GM18505 (cell line): Measurements from ENCODE around the gene POC5.
"Not testable (repeated sequence)": the region's sequence is repeated elsewhere in the genome, so short reads cannot be mapped to it uniquely, and the experiment has no call there.

Experiments used
- ATAC-seq: cut with Tn5 transposase; IDR thresholded peaks from one replicate; pipeline ENCODE4 v1.9.1; 2021; ENCODE audit not compliant: unreplicated experiment
- POLR2A ChIP-seq: IDR thresholded peaks from 4 replicates; pipeline ENCODE4 v1.6.1; 2011; ENCODE audit warnings: borderline replicate concordance; ENCODE audit not compliant: insufficient read depth, insufficient read length; ENCODE audit errors: extremely low read depth

The POC5 gene

DNA sequence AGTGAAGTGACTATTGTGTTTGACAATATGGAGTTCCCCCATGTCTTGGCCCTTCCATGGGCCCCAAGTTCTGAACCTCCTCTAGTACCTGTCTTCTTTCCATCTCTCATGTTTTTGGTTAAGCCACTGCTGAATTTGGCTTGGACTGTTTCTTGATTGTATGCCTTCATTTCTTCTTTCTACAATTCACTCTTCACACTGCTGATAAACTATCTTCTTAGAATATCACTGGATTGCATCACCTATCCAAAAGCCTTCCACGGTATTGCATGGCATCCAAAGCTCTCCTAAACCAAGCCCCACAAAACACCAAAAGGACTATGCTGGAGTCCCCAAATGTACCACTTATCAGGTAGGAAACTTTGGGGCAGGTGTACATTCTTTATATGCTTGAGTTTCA lies 4.3 kb upstream of the POC5 start:
- no peak for TF ChIP-seq POLR2A
- no peak for ATAC-seq

DNA sequence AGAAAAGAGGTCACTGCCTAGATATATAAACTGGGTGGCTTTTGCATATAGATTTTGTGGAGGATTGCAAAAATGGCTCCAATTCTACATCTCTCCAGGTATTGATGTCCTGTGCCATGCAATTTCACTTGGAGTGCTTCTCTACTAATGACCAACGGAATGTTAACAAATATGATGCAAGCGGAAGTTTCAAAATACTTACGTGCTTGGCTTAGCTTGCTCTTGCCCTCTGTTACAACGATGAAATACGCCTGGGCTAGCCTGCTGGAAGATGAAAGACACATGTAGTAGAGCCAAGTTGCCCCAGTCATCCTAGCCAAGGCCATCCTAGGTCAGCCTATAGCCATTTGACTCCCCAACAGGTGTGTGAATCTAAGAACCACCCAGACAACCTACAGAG lies 3.6 kb upstream of the POC5 start:
- no peak for ATAC-seq
- no peak for TF ChIP-seq POLR2A

DNA sequence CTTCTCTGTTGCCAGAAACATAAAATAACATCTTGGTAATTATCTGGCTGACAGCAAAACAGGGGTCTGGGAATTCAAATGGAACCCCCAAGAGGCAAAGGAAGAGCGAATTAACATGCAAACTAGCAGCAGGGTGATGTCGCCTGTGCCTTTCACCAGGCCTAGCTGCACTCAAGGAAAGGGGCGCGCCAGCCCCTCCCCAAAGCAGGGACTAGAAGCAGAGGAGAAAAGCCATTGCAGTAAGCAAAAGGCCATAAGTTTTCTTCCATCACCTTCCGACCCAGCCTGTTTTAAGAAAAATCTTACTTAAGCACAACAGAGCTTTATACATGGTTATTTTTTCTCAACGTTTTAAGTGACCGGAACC lies 539 bp downstream of the POC5 start:
- peak; percentile 11 for ATAC-seq
- no peak for TF ChIP-seq POLR2A

DNA sequence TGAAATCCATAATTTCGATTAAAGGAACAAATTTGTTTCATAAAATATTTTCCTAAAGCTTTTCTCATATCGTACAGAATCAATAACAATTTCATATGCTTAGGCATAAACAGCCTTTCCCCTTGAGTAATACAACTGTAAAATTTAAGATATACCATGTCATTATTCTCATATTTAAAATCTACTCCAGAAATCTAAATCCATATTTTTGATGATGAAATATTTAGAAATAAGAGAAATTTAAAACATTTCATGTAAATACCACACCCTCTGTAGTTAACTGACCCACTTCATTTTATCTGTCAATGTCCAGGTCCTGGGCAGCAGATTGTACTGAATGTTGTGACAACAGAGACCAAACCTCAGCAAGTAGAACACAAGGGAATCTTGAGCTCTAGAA lies 5.1 kb downstream of the POC5 start:
- ATAC-seq: no peak
- TF ChIP-seq POLR2A: no peak

DNA sequence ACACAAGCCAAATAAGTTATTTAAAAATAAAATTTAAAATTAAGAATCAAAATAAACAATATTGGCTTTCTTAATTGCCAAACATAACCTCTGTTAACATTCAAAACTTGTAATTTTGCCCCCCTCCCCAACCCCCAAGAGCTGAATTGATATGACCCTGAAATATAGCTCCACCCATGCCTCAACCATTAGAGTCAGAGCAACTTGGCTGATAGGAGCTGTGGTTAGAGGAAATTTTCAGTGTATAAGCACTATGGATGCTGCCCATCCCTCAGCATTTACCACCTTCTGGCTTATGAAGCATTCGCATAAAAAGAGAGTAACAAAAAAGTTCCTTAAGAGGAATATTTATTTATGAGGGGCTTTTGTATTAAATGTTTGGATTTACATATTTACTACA lies 6.1 kb downstream of the POC5 start:
- no peak for ATAC-seq

DNA sequence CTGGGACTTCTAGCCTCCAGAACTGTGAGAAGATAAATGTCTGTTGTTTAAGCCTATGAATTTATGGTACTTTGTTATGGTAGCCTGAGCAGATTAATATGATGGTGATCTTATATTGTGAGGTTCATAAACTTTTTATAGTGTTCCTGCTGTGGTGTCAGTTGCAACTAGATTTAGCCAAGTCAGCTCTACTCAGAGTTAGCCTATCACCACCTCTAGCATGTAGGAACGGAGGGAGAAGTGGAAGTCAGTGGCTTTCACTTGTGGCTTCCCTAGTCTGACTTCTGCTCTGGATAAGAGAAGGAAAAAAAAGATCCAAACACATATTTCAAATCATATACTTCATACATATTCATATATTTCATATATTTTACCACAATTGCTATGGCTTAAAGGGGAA lies 6.6 kb downstream of the POC5 start:
- TF ChIP-seq POLR2A: no peak
- no peak for ATAC-seq

More for the DNA sequence above, 6.1 kb downstream of the POC5 start:
- TF ChIP-seq POLR2A: no peak

DNA sequence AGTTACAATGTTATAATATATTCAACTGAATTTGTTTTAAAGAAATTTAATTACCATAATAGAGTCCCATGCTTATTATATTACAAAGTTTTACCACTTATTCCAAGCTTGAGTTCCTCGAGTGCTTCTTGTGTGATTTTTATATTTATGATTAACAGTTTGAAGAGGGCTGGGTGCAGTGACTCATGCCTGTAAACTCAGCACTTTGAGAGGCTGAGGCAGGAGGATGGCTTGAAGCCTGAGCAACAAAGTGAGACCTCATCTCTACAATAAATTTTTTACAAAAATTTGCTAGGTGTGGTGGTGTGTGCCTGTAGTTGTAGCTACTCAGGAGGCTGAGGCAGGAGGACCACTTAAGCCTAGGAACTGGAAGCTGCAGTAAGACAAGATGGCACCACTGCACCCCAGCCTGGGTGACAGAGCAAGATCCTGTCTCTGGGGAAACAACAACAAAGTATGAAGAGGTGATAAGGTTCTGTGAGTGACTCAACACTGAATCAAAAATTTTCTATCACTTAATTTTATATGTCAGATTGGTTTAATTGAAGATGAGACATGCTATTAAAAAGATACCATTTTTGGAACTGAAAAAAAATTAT lies 9.2 kb downstream of the POC5 start:
- no peak for TF ChIP-seq POLR2A
- ATAC-seq: no peak

DNA sequence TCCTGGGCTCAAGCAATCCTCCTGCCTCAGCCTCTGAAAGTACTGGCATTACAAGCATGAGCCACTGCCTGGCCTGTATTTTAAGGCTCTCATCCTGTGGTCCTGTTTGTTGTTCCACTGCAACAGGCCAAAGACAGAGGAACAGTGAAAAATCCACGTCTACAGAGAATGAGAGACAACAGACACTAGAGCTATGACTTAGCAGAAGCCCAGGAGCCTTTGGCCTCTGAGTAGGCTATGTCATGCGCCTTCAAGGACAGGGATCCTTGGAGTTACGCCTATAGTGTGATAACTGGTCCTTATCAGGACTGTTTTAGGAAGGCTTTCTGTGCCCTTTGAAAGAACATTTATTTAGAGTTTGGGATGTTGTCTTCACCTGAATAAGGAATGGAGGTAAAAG lies 10.5 kb downstream of the POC5 start:
- ATAC-seq: no peak
- no peak for TF ChIP-seq POLR2A

DNA sequence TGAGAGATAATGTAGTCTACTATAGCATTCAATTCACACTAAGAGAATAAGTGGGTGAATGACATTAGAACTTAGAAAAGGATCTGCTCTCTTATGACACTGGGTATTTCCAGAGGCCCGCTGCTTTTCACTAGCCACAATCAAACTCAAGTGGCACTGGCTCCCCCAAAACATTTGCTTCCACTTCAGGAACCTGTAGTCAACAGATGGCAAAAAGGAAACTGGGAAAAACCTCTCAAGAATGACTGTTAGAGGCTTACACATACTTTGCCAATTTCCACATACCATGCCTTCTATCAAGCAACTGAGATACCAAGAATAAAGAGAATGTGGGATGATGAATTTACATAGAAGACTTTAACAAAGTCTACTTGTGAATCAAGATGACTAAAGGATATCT lies 11.2 kb downstream of the POC5 start:
- ATAC-seq: no peak
- no peak for TF ChIP-seq POLR2A

DNA sequence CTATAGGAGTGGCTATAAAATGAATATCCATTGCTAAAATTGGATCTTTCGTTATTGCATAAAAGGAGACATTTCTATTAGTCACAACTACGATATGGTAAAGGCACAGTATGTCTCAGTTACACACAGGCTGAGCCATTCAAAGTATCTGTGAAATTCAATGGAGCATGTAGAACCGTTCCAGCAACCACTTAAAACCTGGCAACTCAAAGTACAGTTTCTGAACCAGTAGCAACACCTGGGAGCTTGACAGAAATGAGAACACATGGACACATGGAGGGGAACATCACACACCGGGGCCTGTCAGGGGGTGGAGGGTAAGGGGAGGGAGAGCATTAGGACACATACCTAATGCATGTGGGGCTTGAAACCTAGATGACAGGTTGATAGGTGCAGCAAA lies 15.4 kb downstream of the POC5 start:
- ATAC-seq: no peak
- TF ChIP-seq POLR2A: no peak

DNA sequence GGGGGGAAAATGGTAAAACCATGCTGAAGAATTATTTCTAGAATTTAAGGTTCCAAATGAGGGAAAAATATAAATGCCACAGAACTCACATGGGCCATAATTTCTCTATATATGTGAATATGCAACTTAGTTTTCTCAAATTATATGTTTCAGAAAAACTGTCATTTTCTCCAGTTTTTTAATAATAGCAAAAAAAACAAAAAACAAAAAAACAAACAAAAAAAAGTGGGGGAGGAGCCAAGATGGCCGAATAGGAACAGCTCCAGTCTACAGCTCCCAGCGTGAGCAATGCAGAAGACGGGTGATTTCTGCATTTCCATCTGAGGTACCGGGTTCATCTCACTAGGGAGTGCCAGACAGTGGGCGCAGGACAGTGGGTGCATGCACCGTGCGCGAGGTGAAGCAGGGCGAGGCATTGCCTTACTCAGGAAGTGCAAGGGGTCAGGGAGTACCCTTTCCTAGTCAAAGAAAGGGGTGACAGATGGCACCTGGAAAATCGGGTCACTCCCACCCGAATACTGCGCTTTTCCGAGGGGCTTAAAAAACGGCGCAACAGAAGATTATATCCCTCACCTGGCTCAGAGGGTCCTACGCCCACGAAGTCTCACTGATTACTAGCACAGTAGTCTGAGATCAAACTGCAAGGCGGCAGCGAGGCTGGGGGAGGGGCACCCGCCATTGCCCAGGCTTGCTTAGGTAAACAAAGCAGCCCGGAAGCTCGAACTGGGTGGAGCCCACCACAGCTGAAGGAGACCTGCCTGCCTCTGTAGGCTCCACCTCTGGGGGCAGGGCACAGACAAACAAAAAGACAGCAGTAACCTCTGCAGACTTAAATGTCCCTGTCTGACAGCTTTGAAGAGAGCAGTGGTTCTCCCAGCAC lies 21.5 kb downstream of the POC5 start:
- not testable (repeated sequence) for ATAC-seq

DNA sequence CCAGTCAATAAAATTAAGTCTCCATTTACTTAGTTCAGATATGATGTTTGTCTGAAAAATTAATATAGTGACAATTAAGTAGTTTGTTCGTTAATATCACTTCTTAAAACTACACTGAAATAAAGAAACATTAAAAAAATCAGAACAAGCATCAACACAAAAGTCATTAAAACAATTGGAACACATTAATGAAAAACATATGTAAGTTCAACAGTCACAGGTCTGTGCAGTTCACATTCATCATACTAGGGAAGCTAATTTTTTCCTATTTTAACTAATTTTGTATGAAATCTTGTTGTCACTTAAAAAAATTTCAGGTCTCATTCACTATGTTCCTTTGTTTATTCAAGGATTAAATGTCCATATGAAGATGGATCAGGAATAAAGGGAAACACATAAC lies 22.5 kb downstream of the POC5 start:
- no peak for ATAC-seq
- no peak for TF ChIP-seq POLR2A

DNA sequence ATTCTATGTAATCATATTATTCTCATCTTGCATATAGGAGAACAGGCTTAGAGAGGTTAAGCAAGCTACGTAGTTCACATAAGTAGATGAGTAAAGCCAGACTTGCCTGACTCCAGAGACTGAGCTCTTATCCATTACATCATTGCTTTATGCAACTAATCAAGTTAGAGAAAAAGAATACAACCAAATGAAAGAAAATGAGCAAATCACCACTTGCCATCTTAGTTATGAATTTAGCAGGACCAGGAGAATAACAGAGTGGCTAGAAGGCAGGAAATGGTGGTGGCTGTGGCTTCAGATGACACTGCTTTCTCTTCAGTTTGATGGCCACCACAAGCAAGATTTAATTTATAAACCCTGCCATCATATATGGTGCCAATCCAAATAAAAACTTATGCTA lies 26.6 kb downstream of the POC5 start:
- ATAC-seq: no peak
- no peak for TF ChIP-seq POLR2A

DNA sequence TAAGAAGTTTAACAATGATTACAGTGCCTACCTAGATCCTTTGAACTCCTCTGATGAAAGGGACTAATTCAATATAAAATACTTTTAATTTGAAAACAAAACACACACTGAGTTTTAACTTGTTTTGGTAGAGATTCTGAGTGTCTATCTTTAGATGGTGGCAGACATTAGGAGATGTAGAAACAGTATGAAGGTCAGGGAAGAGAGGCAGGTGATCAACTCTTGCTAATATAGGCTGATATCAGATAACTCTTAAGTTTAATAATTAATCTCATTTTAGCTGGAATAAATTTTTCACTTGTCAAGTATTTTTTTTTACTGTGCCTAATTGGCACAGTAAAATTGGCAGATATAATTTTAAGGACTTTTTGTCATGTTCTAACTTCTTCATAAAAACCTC lies 30.8 kb downstream of the POC5 start:
- TF ChIP-seq POLR2A: no peak
- ATAC-seq: no peak
